Gastrocnemius medialis (tissue), 4 donors: Measurements from ENCODE around the gene RAB11B.

Source experiments
- CTCF ChIP-seq, 5 experiments: fragments of 450-650 bp in 3 of 5; fragments of 200-600 bp in 2 of 5; sonication (generic) in 2 of 5; IDR thresholded peaks in 4 of 5; conservative IDR thresholded peaks in 1 of 5; 1 replicate in 4 of 5; 2 replicates in 1 of 5; pipeline ENCODE4 v1.5.1; 2016 to 2019; ENCODE audit warnings: antibody characterized with exemption in 5 of 5, mild to moderate bottlenecking in 3 of 5, moderate library complexity in 3 of 5
- POLR2A ChIP-seq, 2 donors: fragments of 450-650 bp; IDR thresholded peaks; one replicate each; pipeline ENCODE4 v1.6.1; 2017; ENCODE audit warnings: antibody characterized with exemption in 2 of 2, mild to moderate bottlenecking in 2 of 2, moderate library complexity in 2 of 2

- no peak for TF ChIP-seq CTCF (IDR thresholded peaks at IDR 0.05 in 4 of 5, conservative IDR thresholded peaks at IDR 0.05 in 1 of 5)
- TF ChIP-seq POLR2A (IDR thresholded peaks at IDR 0.05) = no peak
These were observed 34.3 kb upstream of the RAB11B start for GRCh38 chr19:8355631-8356402.
